ENCODE data around the gene ROR1. TPM values are rescaled to one million over a fixed set of nuclear protein-coding genes. Genes with fewer than 3 reads are reported as not detected.

The ROR1 gene
- total RNA-seq, 1 donor: 52.5 TPM

GRCh38 chr1:64047549-64047996, 273.8 kb downstream of the ROR1 start:
- DNase-seq (ENCODE audit: insufficient read length, low spot score, missing footprints): no peak
- Histone ChIP-seq H3K36me3 (ENCODE audit: insufficient read depth, low read length) (no peaks in the 10 kb centered on the region), H3K27me3 (ENCODE audit: insufficient read depth, low read length) (no peaks in the 10 kb centered on the region), H3K4me1 (ENCODE audit: insufficient read depth, low read length) (peaks cover 23% of the 10 kb centered on the region), H3K4me3 (ENCODE audit: insufficient read depth, low read length) (no peak overlapping the region), H3K9me3 (ENCODE audit: low read depth, low read length) (no peaks in the 10 kb centered on the region), H3K4me2 (ENCODE audit: insufficient read depth, low read length) (no peak overlapping the region), H4K20me1 (ENCODE audit: insufficient read depth, low read length) (no peaks in the 10 kb centered on the region), H3K79me2 (ENCODE audit: insufficient read depth, low read length) (peaks cover 2% of the 10 kb centered on the region), H3K27ac (ENCODE audit: low read depth, low read length) (no peak overlapping the region), H2AFZ (ENCODE audit: low read length) (no peak overlapping the region)
- TF ChIP-seq CTCF (IDR thresholded peaks at IDR 0.05; ENCODE audit: extremely low read depth, low read depth, low read length): no peak

- no peaks in the 10 kb centered on the region for H3K36me3 ChIP-seq (ENCODE audit: insufficient read depth, low read length)
- no peak overlapping the region for H3K27ac ChIP-seq (ENCODE audit: low read depth, low read length)
- H3K27me3 ChIP-seq (ENCODE audit: insufficient read depth, low read length): no peaks in the 10 kb centered on the region
- no peak overlapping the region for H3K4me2 ChIP-seq (ENCODE audit: insufficient read depth, low read length)
- peaks cover 2% of the 10 kb centered on the region for H3K79me2 ChIP-seq (ENCODE audit: insufficient read depth, low read length)
- no peak overlapping the region for H2AFZ ChIP-seq (ENCODE audit: low read length)
- no peak for DNase-seq (ENCODE audit: insufficient read length, low spot score, missing footprints)
- TF ChIP-seq CTCF (IDR thresholded peaks at IDR 0.05; ENCODE audit: extremely low read depth, low read depth, low read length): no peak
- no peaks in the 10 kb centered on the region for H4K20me1 ChIP-seq (ENCODE audit: insufficient read depth, low read length)
- no peaks in the 10 kb centered on the region for H3K9me3 ChIP-seq (ENCODE audit: low read depth, low read length)
- no peak overlapping the region for H3K4me3 ChIP-seq (ENCODE audit: insufficient read depth, low read length)
- no peaks in the 10 kb centered on the region for H3K4me1 ChIP-seq (ENCODE audit: insufficient read depth, low read length)
Observed at GRCh38 chr1:64049900-64050540, 276.2 kb downstream of the ROR1 start.

- H3K27me3 ChIP-seq (ENCODE audit: insufficient read depth, low read length): no peaks in the 10 kb centered on the region
- no peaks in the 10 kb centered on the region for H4K20me1 ChIP-seq (ENCODE audit: insufficient read depth, low read length)
- no peak overlapping the region for H3K4me3 ChIP-seq (ENCODE audit: insufficient read depth, low read length)
- H3K9me3 ChIP-seq (ENCODE audit: low read depth, low read length): no peaks in the 10 kb centered on the region
- no peak overlapping the region for H2AFZ ChIP-seq (ENCODE audit: low read length)
- no peak overlapping the region for H3K4me2 ChIP-seq (ENCODE audit: insufficient read depth, low read length)
- H3K79me2 ChIP-seq (ENCODE audit: insufficient read depth, low read length): peaks cover under 1% of the 10 kb centered on the region
- H3K36me3 ChIP-seq (ENCODE audit: insufficient read depth, low read length): no peaks in the 10 kb centered on the region
- H3K27ac ChIP-seq (ENCODE audit: low read depth, low read length): no peak overlapping the region
- no peak for DNase-seq (ENCODE audit: insufficient read length, low spot score, missing footprints)
- no peak for TF ChIP-seq CTCF (IDR thresholded peaks at IDR 0.05; ENCODE audit: extremely low read depth, low read depth, low read length)
- no peaks in the 10 kb centered on the region for H3K4me1 ChIP-seq (ENCODE audit: insufficient read depth, low read length)
Observed at GRCh38 chr1:64050601-64051000, 276.8 kb downstream of the ROR1 start.

- Histone ChIP-seq H3K36me3 (ENCODE audit: insufficient read depth, low read length) (no peaks in the 10 kb centered on the region), H4K20me1 (ENCODE audit: insufficient read depth, low read length) (no peaks in the 10 kb centered on the region), H3K9me3 (ENCODE audit: low read depth, low read length) (no peaks in the 10 kb centered on the region), H3K4me1 (ENCODE audit: insufficient read depth, low read length) (no peaks in the 10 kb centered on the region), H3K4me2 (ENCODE audit: insufficient read depth, low read length) (no peak overlapping the region), H3K27me3 (ENCODE audit: insufficient read depth, low read length) (no peaks in the 10 kb centered on the region), H3K4me3 (ENCODE audit: insufficient read depth, low read length) (no peak overlapping the region), H3K27ac (ENCODE audit: low read depth, low read length) (no peak overlapping the region), H2AFZ (ENCODE audit: low read length) (no peak overlapping the region), H3K79me2 (ENCODE audit: insufficient read depth, low read length) (no peaks in the 10 kb centered on the region)
- no peak for TF ChIP-seq CTCF (IDR thresholded peaks at IDR 0.05; ENCODE audit: extremely low read depth, low read depth, low read length)
- DNase-seq (ENCODE audit: insufficient read length, low spot score, missing footprints): no peak
Observed at GRCh38 chr1:64051796-64052195, 278.0 kb downstream of the ROR1 start.

Data from osteoblast (primary cell).